ENCODE measurements around the gene ANKFY1. TPM values are rescaled to one million over a fixed set of nuclear protein-coding genes. Genes with fewer than 3 reads are reported as not detected.

Gene ANKFY1
- polyA plus RNA-seq, 3 donors, result 13.5 to 46.1 (median 21.7) TPM

GRCh38 chr17:4262703-4263102 is 1.1 kb downstream of the ANKFY1 start:
- Histone ChIP-seq H3K27me3 (ENCODE audit: control insufficient read depth in 2 of 2, insufficient read depth in 2 of 2, low read length in 2 of 2) (no peaks in the 10 kb centered on the region), H3K4me1 (ENCODE audit: control insufficient read depth in 1 of 2, insufficient read depth in 2 of 2, low read length in 2 of 2) (peaks cover 16 to 27% of the 10 kb centered on the region in 2 donors), H3K4me2 (replicated peaks; ENCODE audit: extremely low read depth, low read length, poor library complexity, severe bottlenecking) (peak overlapping the region; percentile 100), H3K27ac (ENCODE audit: low read depth in 1 of 2, low read length in 2 of 2) (peak overlapping the region in 1 of 2 donors; percentile 89), H3K9me3 (replicated peaks in 1 of 2; ENCODE audit: control insufficient read depth in 1 of 2, insufficient read depth in 1 of 2, low read length in 2 of 2) (peaks cover 10 to 12% of the 10 kb centered on the region in 2 donors), H2AFZ (ENCODE audit: insufficient read depth, low read depth, low read length, poor library complexity, severe bottlenecking) (peak overlapping the region; percentile 96), H3K4me3 (replicated peaks in 1 of 3; ENCODE audit: low read depth in 2 of 3, low read length in 3 of 3) (peak overlapping the region; percentile 90 to 95 (median 92)), H3K36me3 (replicated peaks in 1 of 2; ENCODE audit: control insufficient read depth in 1 of 2, insufficient read depth in 2 of 2, low read length in 2 of 2) (peaks cover 7 to 26% of the 10 kb centered on the region in 2 donors), H3K79me2 (ENCODE audit: insufficient read depth, low read length) (peaks cover 69% of the 10 kb centered on the region), H4K20me1 (ENCODE audit: insufficient read depth, low read length) (peaks cover 57% of the 10 kb centered on the region), H3K9ac (ENCODE audit: insufficient read depth, low read length, poor library complexity, severe bottlenecking) (peak overlapping the region; percentile 96)
- Mint-ChIP-seq H3K4me1 (peaks cover 32% of the 10 kb centered on the region), H3K27ac (peak overlapping the region in 6 of 7 donors; percentile 33 to 82 (median 67)), H3K9me3 (peaks cover 3 to 13% (median 5%) of the 10 kb centered on the region in 7 donors), H3K4me3 (peak overlapping the region; percentile 86 to 87), H3K27me3 (ENCODE audit: low read depth in 3 of 3) (peaks cover 0 to 7% (median 4%) of the 10 kb centered on the region in 3 donors), H3K36me3 (peaks cover 18 to 26% of the 10 kb centered on the region in 2 donors)
- DNase-seq, result no peak
- 76% methylated on average over 5 of the region's 8 CpGs for WGBS (ENCODE audit: insufficient coverage)
- intact Hi-C loops (cut with micrococcal nuclease), result loop anchor here (5.0 kb wide), 1 partner anchor 105 kb away; the partner anchor contains the start of gene UBE2G1 (in 2 of the 2)
- TF ChIP-seq CTCF (IDR thresholded peaks at IDR 0.05), result no peak

GRCh38 chr17:4261452-4261851 is 2.3 kb downstream of the ANKFY1 start:
- H3K27me3 Mint-ChIP-seq (ENCODE audit: low read depth in 3 of 3), result peaks cover 0 to 6% (median 3%) of the 10 kb centered on the region in 3 donors
- H3K9me3 Mint-ChIP-seq, result peaks cover 3 to 13% (median 5%) of the 10 kb centered on the region in 7 donors
- DNase-seq, result no peak
- Histone ChIP-seq H3K9me3 (replicated peaks in 1 of 2; ENCODE audit: control insufficient read depth in 1 of 2, insufficient read depth in 1 of 2, low read length in 2 of 2) (peaks cover 10 to 12% of the 10 kb centered on the region in 2 donors), H3K27ac (ENCODE audit: low read depth in 1 of 2, low read length in 2 of 2) (no peak overlapping the region), H3K9ac (ENCODE audit: insufficient read depth, low read length, poor library complexity, severe bottlenecking) (no peak overlapping the region), H2AFZ (ENCODE audit: insufficient read depth, low read depth, low read length, poor library complexity, severe bottlenecking) (no peak overlapping the region), H3K36me3 (replicated peaks in 1 of 2; ENCODE audit: control insufficient read depth in 1 of 2, insufficient read depth in 2 of 2, low read length in 2 of 2) (peaks cover 7 to 28% of the 10 kb centered on the region in 2 donors), H3K4me3 (replicated peaks in 1 of 3; ENCODE audit: low read depth in 2 of 3, low read length in 3 of 3) (no peak overlapping the region), H3K4me1 (ENCODE audit: control insufficient read depth in 1 of 2, insufficient read depth in 2 of 2, low read length in 2 of 2) (peaks cover 16 to 34% of the 10 kb centered on the region in 2 donors), H3K79me2 (ENCODE audit: insufficient read depth, low read length) (peaks cover 82% of the 10 kb centered on the region), H3K4me2 (replicated peaks; ENCODE audit: extremely low read depth, low read length, poor library complexity, severe bottlenecking) (no peak overlapping the region), H4K20me1 (ENCODE audit: insufficient read depth, low read length) (peaks cover 70% of the 10 kb centered on the region), H3K27me3 (ENCODE audit: control insufficient read depth in 2 of 2, insufficient read depth in 2 of 2, low read length in 2 of 2) (no peaks in the 10 kb centered on the region)
- intact Hi-C loops (cut with micrococcal nuclease), result loop anchor here (5.0 kb wide), 1 partner anchor 106 kb away; the partner anchor contains the start of gene UBE2G1 (in 2 of the 2)
- peaks cover 20 to 22% of the 10 kb centered on the region in 2 donors for H3K36me3 Mint-ChIP-seq
- peaks cover 40% of the 10 kb centered on the region for H3K4me1 Mint-ChIP-seq
- 97% methylated on average over 7 of the region's 8 CpGs for WGBS (ENCODE audit: insufficient coverage)
- H3K4me3 Mint-ChIP-seq, result no peak overlapping the region
- H3K27ac Mint-ChIP-seq, result peak overlapping the region in 1 of 7 donors; percentile 81
- TF ChIP-seq CTCF (IDR thresholded peaks at IDR 0.05), result no peak
